IPS-11a (cell line): ENCODE results near the gene EEF2.
"Not testable (repeated sequence)": the region's sequence is repeated elsewhere in the genome, so short reads cannot be mapped to it uniquely, and the experiment has no call there.

Experiments used
- H3K4me3 ChIP-seq: one replicate; pipeline ENCODE4 v1.5.1; 2013; ENCODE audit warnings: low read depth, low read length, control low read depth

Gene EEF2

GRCh38 chr19:3950871-3951861 lies 34.1 kb downstream of the EEF2 start:
- H3K4me3 ChIP-seq, result no peak overlapping the region

- no peak overlapping the region for H3K4me3 ChIP-seq
Measured at GRCh38 chr19:3949997-3950859, 35.0 kb downstream of the EEF2 start.

- H3K4me3 ChIP-seq, result no peak overlapping the region
Measured at GRCh38 chr19:3949294-3949693, 36.0 kb downstream of the EEF2 start.

GRCh38 chr19:3947316-3947933 lies 37.8 kb downstream of the EEF2 start:
- H3K4me3 ChIP-seq, result not testable (repeated sequence)

- H3K4me3 ChIP-seq, result no peak overlapping the region
Measured at GRCh38 chr19:3945838-3946237, 39.4 kb downstream of the EEF2 start.

GRCh38 chr19:3944018-3944721 lies 41.1 kb downstream of the EEF2 start:
- no peak overlapping the region for H3K4me3 ChIP-seq

GRCh38 chr19:3942790-3943409 lies 42.4 kb downstream of the EEF2 start:
- no peak overlapping the region for H3K4me3 ChIP-seq

GRCh38 chr19:3938300-3938950 lies 46.8 kb downstream of the EEF2 start:
- not testable (repeated sequence) for H3K4me3 ChIP-seq

- no peak overlapping the region for H3K4me3 ChIP-seq
Measured at GRCh38 chr19:3936506-3937442, 48.5 kb downstream of the EEF2 start.

- H3K4me3 ChIP-seq, result peak within 1 kb of the TSS; percentile 78
Measured at GRCh38 chr19:3932931-3933810, 52.1 kb downstream of the EEF2 start, which contains the start of gene NMRK2. Gene NMRK2 (plus strand): TSS chr19:3933069. CDS start chr19:3933672, 603 bp downstream.

- H3K4me3 ChIP-seq, result no peak overlapping the region
Measured at GRCh38 chr19:3931041-3931440, 54.2 kb downstream of the EEF2 start.
